PC-3 (cell line): ENCODE data around the gene ADGRG3. TPM values are rescaled to one million over a fixed set of nuclear protein-coding genes. Genes with fewer than 3 reads are reported as not detected.
"Not testable (repeated sequence)": the region's sequence is repeated elsewhere in the genome, so short reads cannot be mapped to it uniquely, and the experiment has no call there.

Source experiments
- ATAC-seq: fragments of 200-7000 bp; cut with Tn5 transposase; 2 replicates; pipeline ENCODE4 v1.9.1; 2020; ENCODE audit warnings: mild to moderate bottlenecking, moderate library complexity
- BruUV-seq: library from RNA; stranded (reverse); fragments of 400-500 nt; replicated peaks from 2 replicates; lab custom pipeline; 2021; lab: Mats Ljungman, UMichigan
- CTCF ChIA-PET: fragments of 300-600 bp; sonication (Branson Sonifier 250); formaldehyde crosslinking; loops from one replicate; lab custom pipeline; 2022; ENCODE audit warnings: antibody characterized with exemption; lab: Charles Lee
- POLR2A ChIA-PET: fragments of 300-600 bp; sonication (Branson Sonifier 250); formaldehyde crosslinking; loops from one replicate; lab custom pipeline; 2022; ENCODE audit warnings: antibody characterized with exemption; ENCODE audit not compliant: unreplicated experiment; lab: Charles Lee
- DNase-seq: peaks from one replicate; pipeline ENCODE4 v3.0.0-alpha.2; 2015
- H2AFZ ChIP-seq: fragments of 300-600 bp; sonication (generic); 2 replicates; pipeline ENCODE4 v1.6.0; 2016; ENCODE audit warnings: antibody characterized with exemption, low read length
- H3F3A ChIP-seq: fragments of 300-600 bp; sonication (generic); one replicate; pipeline ENCODE4 v1.6.0; 2017; ENCODE audit warnings: antibody characterized with exemption, low read length, control low read depth, mild to moderate bottlenecking; ENCODE audit not compliant: unreplicated experiment
- H3K27ac ChIP-seq: fragments of 300-600 bp; sonication (generic); 2 replicates; pipeline ENCODE4 v1.5.1; 2016; ENCODE audit warnings: mild to moderate bottlenecking, low read length
- H3K27me3 ChIP-seq: fragments of 300-600 bp; sonication (generic); 2 replicates; pipeline ENCODE4 v1.6.1; 2016; ENCODE audit warnings: low read length, mixed read lengths
- H3K36me3 ChIP-seq: fragments of 300-600 bp; sonication (generic); 2 replicates; pipeline ENCODE4 v1.6.1; 2016; ENCODE audit warnings: low read depth, mixed run types, low read length, mixed read lengths
- H3K4me1 ChIP-seq: fragments of 300-600 bp; sonication (generic); 2 replicates; pipeline ENCODE4 v1.5.1; 2016; ENCODE audit warnings: low read length; ENCODE audit not compliant: insufficient read depth
- H3K4me2 ChIP-seq: fragments of 300-600 bp; sonication (generic); 2 replicates; pipeline ENCODE4 v1.6.0; 2016; ENCODE audit warnings: low read length
- H3K4me3 ChIP-seq: fragments of 300-600 bp; sonication (generic); 2 replicates; pipeline ENCODE4 v1.5.1; 2016; ENCODE audit warnings: mild to moderate bottlenecking, low read length, mixed read lengths
- H3K79me2 ChIP-seq: fragments of 300-600 bp; sonication (generic); 2 replicates; pipeline ENCODE4 v1.6.1; 2017; ENCODE audit warnings: low read length, mixed read lengths
- H3K9ac ChIP-seq: fragments of 300-600 bp; sonication (generic); 2 replicates; pipeline ENCODE4 v1.6.0; 2016; ENCODE audit warnings: mild to moderate bottlenecking, low read length
- H3K9me2 ChIP-seq: fragments of 300-600 bp; sonication (generic); replicated peaks from 2 replicates; pipeline ENCODE4 v1.6.1; 2016; ENCODE audit warnings: mixed run types, low read length, mixed read lengths
- H3K9me3 ChIP-seq: fragments of 300-600 bp; sonication (generic); 2 replicates; pipeline ENCODE4 v1.6.1; 2016; ENCODE audit warnings: low read length, mixed read lengths
- H4K20me1 ChIP-seq: fragments of 300-600 bp; sonication (generic); 2 replicates; pipeline ENCODE4 v1.6.1; 2016; ENCODE audit warnings: low read length, mixed read lengths
- EZH2 ChIP-seq: fragments of 300-600 bp; sonication (generic); IDR thresholded peaks from one replicate; pipeline ENCODE4 v1.6.1; 2017; ENCODE audit warnings: antibody characterized with exemption, mild to moderate bottlenecking, low read length; ENCODE audit not compliant: unreplicated experiment
- EZH2phosphoT487 ChIP-seq: fragments of 300-600 bp; sonication (generic); IDR thresholded peaks from 2 replicates; pipeline ENCODE4 v1.6.1; 2018; ENCODE audit warnings: mild to moderate bottlenecking, antibody characterized with exemption, low read length, borderline replicate concordance
- intact Hi-C: fragments of 100-400 bp; cut with micrococcal nuclease; formaldehyde crosslinking; loops from 2 replicates; pipeline ENCODE4 v1.9.0; 2023
- total RNA-seq: library from RNA; depleted of rRNA; stranded (reverse); fragments of >200 nt; gene quantifications from 2 replicates; pipeline ENCODE4 v1.2.3, GENCODE V29; 2014
- TF ChIP-seq, protein P1 (sequence below): fragments of 300-600 bp; sonication (generic); conservative IDR thresholded peaks from 2 replicates; pipeline ENCODE4 v1.5.1; 2017; ENCODE audit warnings: antibody characterized with exemption, low read depth, mild to moderate bottlenecking, low read length

The ADGRG3 gene
- total RNA-seq, 1 experiment from 2014 or later: not detected

DNA sequence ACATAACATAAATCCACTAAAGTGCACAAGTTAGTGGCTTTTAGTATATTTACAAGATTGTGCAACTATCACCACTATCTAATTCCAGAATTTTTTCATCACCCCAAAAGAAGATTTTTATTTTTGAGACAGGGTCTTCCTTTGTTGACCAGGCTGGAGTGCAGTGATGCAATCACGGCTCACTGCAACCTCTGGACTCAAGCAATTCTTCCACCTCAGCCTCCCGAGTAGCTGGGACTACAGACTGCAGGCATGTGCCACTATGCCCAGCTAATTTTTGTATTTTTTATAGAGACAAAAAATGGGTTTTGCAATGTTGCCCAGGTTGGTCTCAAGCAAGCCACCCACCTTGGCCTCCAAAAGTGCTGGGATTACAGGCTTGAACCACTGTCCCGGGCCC is 41.6 kb downstream of the ADGRG3 start:
- H2AFZ ChIP-seq: no peak overlapping the region
- H3K27me3 ChIP-seq: peaks cover 23% of the 10 kb centered on the region; the same call in 1 of the 2 replicates
- H3F3A ChIP-seq: no peaks in the 10 kb centered on the region
- H3K4me1 ChIP-seq: no peaks in the 10 kb centered on the region
- H3K4me2 ChIP-seq: no peak overlapping the region
- H4K20me1 ChIP-seq: no peaks in the 10 kb centered on the region
- no peak for TF ChIP-seq EZH2
- TF ChIP-seq EZH2phosphoT487: no peak
- TF ChIP-seq, protein P1, sequence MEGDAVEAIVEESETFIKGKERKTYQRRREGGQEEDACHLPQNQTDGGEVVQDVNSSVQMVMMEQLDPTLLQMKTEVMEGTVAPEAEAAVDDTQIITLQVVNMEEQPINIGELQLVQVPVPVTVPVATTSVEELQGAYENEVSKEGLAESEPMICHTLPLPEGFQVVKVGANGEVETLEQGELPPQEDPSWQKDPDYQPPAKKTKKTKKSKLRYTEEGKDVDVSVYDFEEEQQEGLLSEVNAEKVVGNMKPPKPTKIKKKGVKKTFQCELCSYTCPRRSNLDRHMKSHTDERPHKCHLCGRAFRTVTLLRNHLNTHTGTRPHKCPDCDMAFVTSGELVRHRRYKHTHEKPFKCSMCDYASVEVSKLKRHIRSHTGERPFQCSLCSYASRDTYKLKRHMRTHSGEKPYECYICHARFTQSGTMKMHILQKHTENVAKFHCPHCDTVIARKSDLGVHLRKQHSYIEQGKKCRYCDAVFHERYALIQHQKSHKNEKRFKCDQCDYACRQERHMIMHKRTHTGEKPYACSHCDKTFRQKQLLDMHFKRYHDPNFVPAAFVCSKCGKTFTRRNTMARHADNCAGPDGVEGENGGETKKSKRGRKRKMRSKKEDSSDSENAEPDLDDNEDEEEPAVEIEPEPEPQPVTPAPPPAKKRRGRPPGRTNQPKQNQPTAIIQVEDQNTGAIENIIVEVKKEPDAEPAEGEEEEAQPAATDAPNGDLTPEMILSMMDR: no peak
- no peaks in the 10 kb centered on the region for H3K36me3 ChIP-seq
- H3K27ac ChIP-seq: no peak overlapping the region
- intact Hi-C loops: no loop called here
- ChIA-PET CTCF (no interaction called here), POLR2A (no interaction called here)
- ATAC-seq (no peak), DNase-seq (no peak)
- no peak overlapping the region for H3K9ac ChIP-seq
- H3K9me3 ChIP-seq: no peaks in the 10 kb centered on the region
- no peaks in the 10 kb centered on the region for H3K9me2 ChIP-seq
- BruUV-seq: no TSS peak
- no peaks in the 10 kb centered on the region for H3K79me2 ChIP-seq
- no peak overlapping the region for H3K4me3 ChIP-seq

DNA sequence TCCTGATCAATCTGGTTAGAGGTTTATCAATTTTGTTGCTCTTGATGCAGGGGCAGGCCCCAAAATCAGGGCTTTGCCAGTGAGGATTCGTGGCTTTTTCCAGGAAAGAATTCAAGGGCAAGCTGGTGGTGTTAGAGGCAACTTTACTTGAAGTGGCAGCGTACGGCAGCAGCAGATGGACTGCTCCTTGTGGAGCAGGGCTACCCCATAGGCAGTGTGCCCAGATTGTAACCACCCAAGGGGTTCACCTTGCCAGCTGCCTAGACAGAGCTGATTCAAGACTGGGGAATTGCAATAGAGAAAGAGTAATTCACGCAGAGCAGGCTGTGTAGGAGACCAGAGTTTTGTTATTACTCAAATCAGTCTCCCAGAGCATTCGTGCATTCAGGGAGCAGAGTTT is 43.2 kb downstream of the ADGRG3 start:
- POLR2A ChIA-PET: no interaction called here
- Histone ChIP-seq H3K4me2 (no peak overlapping the region), H3K27me3 (peaks cover 23% of the 10 kb centered on the region; the same call in 1 of the 2 replicates), H3K9ac (no peak overlapping the region), H3K4me1 (no peaks in the 10 kb centered on the region), H3K9me3 (no peaks in the 10 kb centered on the region), H3K27ac (no peak overlapping the region), H3F3A (no peaks in the 10 kb centered on the region), H2AFZ (no peak overlapping the region), H3K4me3 (no peak overlapping the region), H4K20me1 (no peaks in the 10 kb centered on the region), H3K9me2 (no peaks in the 10 kb centered on the region), H3K79me2 (no peaks in the 10 kb centered on the region), H3K36me3 (no peaks in the 10 kb centered on the region)
- ATAC-seq (no peak), DNase-seq (no peak)
- intact Hi-C loops: no loop called here
- TF ChIP-seq, protein P1: no peak
- TF ChIP-seq EZH2: no peak
- TF ChIP-seq EZH2phosphoT487: no peak
- CTCF ChIA-PET: no interaction called here
- BruUV-seq: no TSS peak

DNA sequence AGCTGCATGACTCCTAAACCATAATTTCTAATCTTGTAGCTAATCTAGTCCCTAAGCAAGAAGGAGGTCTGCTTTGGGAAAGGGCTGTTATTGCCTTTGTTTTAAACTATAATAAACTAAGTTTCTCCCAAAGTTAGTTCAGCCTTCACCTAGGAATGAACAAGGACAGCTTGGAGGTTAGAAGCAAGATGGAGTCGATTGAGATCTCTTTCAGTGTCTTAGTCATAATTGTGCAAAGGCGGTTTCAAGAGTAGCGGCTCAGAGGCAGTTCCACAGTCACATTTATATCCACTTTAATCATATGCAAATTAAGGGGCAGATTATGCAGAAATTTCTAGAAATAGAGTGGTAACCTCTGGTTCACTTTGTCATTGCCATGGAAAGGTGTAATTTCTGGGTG is 43.9 kb downstream of the ADGRG3 start:
- Histone ChIP-seq H3K27me3 (peaks cover 23% of the 10 kb centered on the region; the same call in 1 of the 2 replicates), H3F3A (no peaks in the 10 kb centered on the region), H3K9ac (no peak overlapping the region), H4K20me1 (no peaks in the 10 kb centered on the region), H3K4me3 (no peak overlapping the region), H3K27ac (no peak overlapping the region), H3K4me2 (no peak overlapping the region), H3K79me2 (no peaks in the 10 kb centered on the region), H3K36me3 (no peaks in the 10 kb centered on the region), H3K9me2 (no peaks in the 10 kb centered on the region), H3K9me3 (no peaks in the 10 kb centered on the region), H2AFZ (no peak overlapping the region), H3K4me1 (no peaks in the 10 kb centered on the region)
- ChIA-PET POLR2A (no interaction called here), CTCF (no interaction called here)
- intact Hi-C loops: no loop called here
- DNase-seq: no peak
- BruUV-seq: no TSS peak
- no peak for ATAC-seq
- TF ChIP-seq, protein P1: no peak

DNA sequence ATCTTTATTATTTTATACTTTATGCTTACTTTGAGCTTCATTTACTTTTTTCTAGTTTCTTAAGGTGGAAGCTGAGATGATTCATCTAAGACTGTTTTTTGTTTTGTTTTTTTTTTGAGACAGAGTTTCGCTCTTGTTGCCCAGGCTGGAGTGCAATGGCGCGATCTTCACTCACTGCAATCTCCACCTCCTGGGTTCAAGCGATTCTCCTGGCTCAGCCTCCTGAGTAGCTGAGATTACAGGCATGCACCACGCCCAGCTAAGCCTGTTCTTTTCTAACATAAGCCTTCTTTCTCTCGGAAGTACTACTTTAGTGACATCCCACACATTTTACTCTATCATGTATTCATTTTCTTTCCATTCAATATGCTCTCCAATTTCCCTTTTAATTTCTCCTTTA is 44.5 kb downstream of the ADGRG3 start:
- H3K27ac ChIP-seq, H3K9me3 ChIP-seq, H3K4me1 ChIP-seq, H3K9me2 ChIP-seq, H3K4me3 ChIP-seq, CTCF ChIA-PET, intact Hi-C loops, H3K4me2 ChIP-seq, H3K9ac ChIP-seq, POLR2A ChIA-PET, H4K20me1 ChIP-seq, H3F3A ChIP-seq, BruUV-seq, H3K79me2 ChIP-seq, DNase-seq, H2AFZ ChIP-seq, ATAC-seq, H3K36me3 ChIP-seq: not testable (repeated sequence)
- peaks cover 23% of the 10 kb centered on the region; the same call in 1 of the 2 replicates for H3K27me3 ChIP-seq
